ENCODE data around the gene GPRC5B. TPM values are rescaled to one million over a fixed set of nuclear protein-coding genes. Genes with fewer than 3 reads are reported as not detected.

GPRC5B gene
- total and polyA plus RNA-seq, 2 experiments from 2014 or later = 0.13 TPM; not detected in 1

- Histone ChIP-seq H3K4me3 (peak overlapping the region; percentile 36; the same call in 1 of the 2 replicates), H3K9me2 (ENCODE audit: insufficient read depth) (no peaks in the 10 kb centered on the region), H4K20me1 (ENCODE audit: insufficient read depth) (no peaks in the 10 kb centered on the region), H3F3A (ENCODE audit: insufficient read depth) (0 out of 2 replicates have a peak, but pooled peaks cover 4% of the 10 kb centered on the region), H3K9me3 (ENCODE audit: low read depth) (no peaks in the 10 kb centered on the region), H3K27ac (no peak overlapping the region), H3K79me2 (ENCODE audit: insufficient read depth) (no peaks in the 10 kb centered on the region), H3K9ac (peak overlapping the region; percentile 56), H3K27me3 (replicated peaks; ENCODE audit: insufficient read depth) (peaks cover 16% of the 10 kb centered on the region), H3K4me2 (ENCODE audit: unreplicated experiment) (peak overlapping the region; percentile 50), H3K36me3 (ENCODE audit: low read depth) (no peaks in the 10 kb centered on the region), H2AFZ (peak overlapping the region; percentile 72), H3K4me1 (ENCODE audit: insufficient read depth) (no peaks in the 10 kb centered on the region)
- 6 to 7% methylated on average over 20 of the region's 20 CpGs for WGBS, 2 experiments (ENCODE audit: low coverage in 1 of 2, low lambda C conversion rate in 2 of 2, missing lambda C conversion rate in 2 of 2)
- TF ChIP-seq EZH2 (IDR thresholded peaks at IDR 0.05; ENCODE audit: insufficient read depth, poor library complexity, severe bottlenecking) (no peak), EZH2phosphoT487 (IDR thresholded peaks at IDR 0.05; ENCODE audit: insufficient read depth, low read depth) (no peak)
- in situ Hi-C loops (cut with MboI) = loop anchor here (10.0 kb wide), 2 partner anchors 172 to 282 kb away; partner anchors contain the start of genes IQCK and KNOP1
- peak; percentile 80 for DNase-seq
Observed at GRCh38 chr16:19886073-19886941, 1.7 kb upstream of the GPRC5B start.

- peaks cover 16% of the 10 kb centered on the region for H3K27me3 ChIP-seq (replicated peaks; ENCODE audit: insufficient read depth)
- TF ChIP-seq EZH2phosphoT487 (IDR thresholded peaks at IDR 0.05; ENCODE audit: insufficient read depth, low read depth) (no peak), EZH2 (IDR thresholded peaks at IDR 0.05; ENCODE audit: insufficient read depth, poor library complexity, severe bottlenecking) (no peak)
- DNase-seq = no peak
- no peaks in the 10 kb centered on the region for H3K79me2 ChIP-seq (ENCODE audit: insufficient read depth)
- H3K9ac ChIP-seq = no peak overlapping the region
- in situ Hi-C loops (cut with MboI) = loop anchor here (10.0 kb wide), 2 partner anchors 171 to 281 kb away; partner anchors contain the start of genes IQCK and KNOP1
- no peaks in the 10 kb centered on the region for H3K36me3 ChIP-seq (ENCODE audit: low read depth)
- H3K4me2 ChIP-seq (ENCODE audit: unreplicated experiment) = peak overlapping the region; percentile 77
- peak overlapping the region; percentile 72; the same call in 1 of the 2 replicates for H2AFZ ChIP-seq
- 0 out of 2 replicates have a peak, but pooled peaks cover 4% of the 10 kb centered on the region for H3F3A ChIP-seq (ENCODE audit: insufficient read depth)
- H3K9me3 ChIP-seq (ENCODE audit: low read depth) = no peaks in the 10 kb centered on the region
- no peaks in the 10 kb centered on the region for H4K20me1 ChIP-seq (ENCODE audit: insufficient read depth)
- peak overlapping the region; percentile 71 for H3K4me3 ChIP-seq
- no peaks in the 10 kb centered on the region for H3K4me1 ChIP-seq (ENCODE audit: insufficient read depth)
- no peak overlapping the region for H3K27ac ChIP-seq
- no peaks in the 10 kb centered on the region for H3K9me2 ChIP-seq (ENCODE audit: insufficient read depth)
- WGBS, 2 experiments (ENCODE audit: low coverage in 1 of 2, low lambda C conversion rate in 2 of 2, missing lambda C conversion rate in 2 of 2) = 19 to 26% methylated on average over 31 to 40 of the region's 41 CpGs
Observed at GRCh38 chr16:19885451-19886072, 914 bp upstream of the GPRC5B start.

GRCh38 chr16:19883966-19884485 is 622 bp downstream of the GPRC5B start:
- Histone ChIP-seq H3F3A (ENCODE audit: insufficient read depth) (0 out of 2 replicates have a peak, but pooled peaks cover 4% of the 10 kb centered on the region), H3K9me3 (ENCODE audit: low read depth) (no peaks in the 10 kb centered on the region), H3K9me2 (ENCODE audit: insufficient read depth) (no peaks in the 10 kb centered on the region), H3K4me2 (ENCODE audit: unreplicated experiment) (peak overlapping the region; percentile 32), H3K27ac (no peak overlapping the region), H3K79me2 (ENCODE audit: insufficient read depth) (no peaks in the 10 kb centered on the region), H3K9ac (no peak overlapping the region), H3K36me3 (ENCODE audit: low read depth) (no peaks in the 10 kb centered on the region), H3K4me3 (no peak overlapping the region), H3K27me3 (replicated peaks; ENCODE audit: insufficient read depth) (peaks cover 16% of the 10 kb centered on the region), H3K4me1 (ENCODE audit: insufficient read depth) (no peaks in the 10 kb centered on the region), H4K20me1 (ENCODE audit: insufficient read depth) (no peaks in the 10 kb centered on the region), H2AFZ (0 out of 2 replicates have a peak overlapping the region, but pooled peaks have one; percentile 28)
- WGBS, 2 experiments (ENCODE audit: low coverage in 1 of 2, low lambda C conversion rate in 2 of 2, missing lambda C conversion rate in 2 of 2) = 2 to 7% methylated on average over 3 to 24 of the region's 24 CpGs
- peak; percentile 20 for DNase-seq
- in situ Hi-C loops (cut with MboI) = loop anchor here (10.0 kb wide), 2 partner anchors 169 to 279 kb away; partner anchors contain the start of genes IQCK and KNOP1
- TF ChIP-seq EZH2phosphoT487 (IDR thresholded peaks at IDR 0.05; ENCODE audit: insufficient read depth, low read depth) (no peak), EZH2 (IDR thresholded peaks at IDR 0.05; ENCODE audit: insufficient read depth, poor library complexity, severe bottlenecking) (no peak)
